ENCODE data around the gene NAIF1. TPM values are rescaled to one million over a fixed set of nuclear protein-coding genes. Genes with fewer than 3 reads are reported as not detected.
"Not testable (repeated sequence)": the region's sequence is repeated elsewhere in the genome, so short reads cannot be mapped to it uniquely, and the experiment has no call there.

The NAIF1 gene
- total and polyA plus RNA-seq, 9 donors = 7.4 to 10.0 (median 8.4) TPM

- Histone ChIP-seq H3K9me3 (replicated peaks; ENCODE audit: control insufficient read depth, low read depth, low read length) (no peaks in the 10 kb centered on the region), H3K36me3 (ENCODE audit: control insufficient read depth, insufficient read depth, low read length) (peaks cover 3% of the 10 kb centered on the region), H3K27me3 (ENCODE audit: control insufficient read depth, insufficient read depth, low read length) (no peaks in the 10 kb centered on the region), H3K27ac (ENCODE audit: low read length) (peak overlapping the region; percentile 88), H3K4me1 (ENCODE audit: control insufficient read depth, insufficient read depth, low read length) (peaks cover 40% of the 10 kb centered on the region), H3K4me3 (ENCODE audit: low read length) (no peak overlapping the region)
- 70% methylated on average over 2 of the region's 7 CpGs for WGBS (ENCODE audit: insufficient coverage)
- DNase-seq = peak; percentile 35
These were observed 15.0 kb upstream of the NAIF1 start for GRCh38 chr9:128082151-128082550.

- H3K4me1 ChIP-seq (ENCODE audit: control insufficient read depth, insufficient read depth, low read length) = peaks cover 40% of the 10 kb centered on the region
- H3K4me3 ChIP-seq (ENCODE audit: low read length) = no peak overlapping the region
- H3K27ac ChIP-seq (ENCODE audit: low read length) = peak overlapping the region; percentile 88
- peak; percentile 89 for DNase-seq
- H3K36me3 ChIP-seq (ENCODE audit: control insufficient read depth, insufficient read depth, low read length) = peaks cover 3% of the 10 kb centered on the region
- no CpG with 5 or more reads among the region's 3 CpGs for WGBS (ENCODE audit: insufficient coverage)
- no peaks in the 10 kb centered on the region for H3K27me3 ChIP-seq (ENCODE audit: control insufficient read depth, insufficient read depth, low read length)
- H3K9me3 ChIP-seq (replicated peaks; ENCODE audit: control insufficient read depth, low read depth, low read length) = no peaks in the 10 kb centered on the region
These were observed 13.9 kb upstream of the NAIF1 start for GRCh38 chr9:128081056-128081455.

GRCh38 chr9:128080206-128080605 lies 13.1 kb upstream of the NAIF1 start:
- peak overlapping the region; percentile 88 for H3K27ac ChIP-seq (ENCODE audit: low read length)

GRCh38 chr9:128078504-128079434 lies 11.6 kb upstream of the NAIF1 start:
- H3K4me3 ChIP-seq (ENCODE audit: low read length) = no peak overlapping the region
- DNase-seq = peak; percentile 63
- H3K27me3 ChIP-seq (ENCODE audit: control insufficient read depth, insufficient read depth, low read length) = no peaks in the 10 kb centered on the region
- peaks cover 3% of the 10 kb centered on the region for H3K36me3 ChIP-seq (ENCODE audit: control insufficient read depth, insufficient read depth, low read length)
- WGBS (ENCODE audit: insufficient coverage) = 78% methylated on average over 4 of the region's 11 CpGs
- H3K4me1 ChIP-seq (ENCODE audit: control insufficient read depth, insufficient read depth, low read length) = peaks cover 38% of the 10 kb centered on the region
- no peaks in the 10 kb centered on the region for H3K9me3 ChIP-seq (replicated peaks; ENCODE audit: control insufficient read depth, low read depth, low read length)
- peak overlapping the region; percentile 65 for H3K27ac ChIP-seq (ENCODE audit: low read length)

More at GRCh38 chr9:128080206-128080605, 13.1 kb upstream of the NAIF1 start:
- H3K9me3 ChIP-seq (replicated peaks; ENCODE audit: control insufficient read depth, low read depth, low read length) = no peaks in the 10 kb centered on the region
- peaks cover 3% of the 10 kb centered on the region for H3K36me3 ChIP-seq (ENCODE audit: control insufficient read depth, insufficient read depth, low read length)
- no peaks in the 10 kb centered on the region for H3K27me3 ChIP-seq (ENCODE audit: control insufficient read depth, insufficient read depth, low read length)
- no peak overlapping the region for H3K4me3 ChIP-seq (ENCODE audit: low read length)
- DNase-seq = no peak
- 100% methylated on average over 3 of the region's 5 CpGs for WGBS (ENCODE audit: insufficient coverage)
- H3K4me1 ChIP-seq (ENCODE audit: control insufficient read depth, insufficient read depth, low read length) = peaks cover 40% of the 10 kb centered on the region

GRCh38 chr9:128077847-128078503 lies 10.9 kb upstream of the NAIF1 start:
- no peak for DNase-seq
- H3K27me3 ChIP-seq (ENCODE audit: control insufficient read depth, insufficient read depth, low read length) = no peaks in the 10 kb centered on the region
- WGBS (ENCODE audit: insufficient coverage) = no CpG with 5 or more reads among the region's 7 CpGs
- H3K36me3 ChIP-seq (ENCODE audit: control insufficient read depth, insufficient read depth, low read length) = peaks cover 3% of the 10 kb centered on the region
- H3K4me1 ChIP-seq (ENCODE audit: control insufficient read depth, insufficient read depth, low read length) = peaks cover 43% of the 10 kb centered on the region
- no peak overlapping the region for H3K4me3 ChIP-seq (ENCODE audit: low read length)
- peak overlapping the region; percentile 65 for H3K27ac ChIP-seq (ENCODE audit: low read length)
- H3K9me3 ChIP-seq (replicated peaks; ENCODE audit: control insufficient read depth, low read depth, low read length) = no peaks in the 10 kb centered on the region

GRCh38 chr9:128073253-128073886 lies 6.2 kb upstream of the NAIF1 start:
- WGBS (ENCODE audit: insufficient coverage) = 100% methylated on average over 2 of the region's 7 CpGs
- no peaks in the 10 kb centered on the region for H3K27me3 ChIP-seq (ENCODE audit: control insufficient read depth, insufficient read depth, low read length)
- no peaks in the 10 kb centered on the region for H3K9me3 ChIP-seq (replicated peaks; ENCODE audit: control insufficient read depth, low read depth, low read length)
- DNase-seq = no peak
- H3K4me1 ChIP-seq (ENCODE audit: control insufficient read depth, insufficient read depth, low read length) = peaks cover 39% of the 10 kb centered on the region
- no peak overlapping the region for H3K4me3 ChIP-seq (ENCODE audit: low read length)
- peak overlapping the region; percentile 92 for H3K27ac ChIP-seq (ENCODE audit: low read length)
- no peaks in the 10 kb centered on the region for H3K36me3 ChIP-seq (ENCODE audit: control insufficient read depth, insufficient read depth, low read length)

- Histone ChIP-seq H3K27ac (ENCODE audit: low read length) (peak overlapping the region; percentile 92), H3K9me3 (replicated peaks; ENCODE audit: control insufficient read depth, low read depth, low read length) (no peaks in the 10 kb centered on the region), H3K36me3 (ENCODE audit: control insufficient read depth, insufficient read depth, low read length) (no peaks in the 10 kb centered on the region), H3K4me1 (ENCODE audit: control insufficient read depth, insufficient read depth, low read length) (peaks cover 35% of the 10 kb centered on the region), H3K27me3 (ENCODE audit: control insufficient read depth, insufficient read depth, low read length) (no peaks in the 10 kb centered on the region), H3K4me3 (ENCODE audit: low read length) (no peak overlapping the region)
- 18% methylated on average over 3 of the region's 5 CpGs for WGBS (ENCODE audit: insufficient coverage)
- DNase-seq = peak; percentile 92
These were observed 5.3 kb upstream of the NAIF1 start for GRCh38 chr9:128072144-128073021.

GRCh38 chr9:128071475-128071874 lies 4.4 kb upstream of the NAIF1 start:
- peak overlapping the region; percentile 92 for H3K27ac ChIP-seq (ENCODE audit: low read length)
- not testable (repeated sequence) for H3K9me3 ChIP-seq (replicated peaks; ENCODE audit: control insufficient read depth, low read depth, low read length); H3K27me3 ChIP-seq (ENCODE audit: control insufficient read depth, insufficient read depth, low read length); H3K36me3 ChIP-seq (ENCODE audit: control insufficient read depth, insufficient read depth, low read length); DNase-seq; H3K4me3 ChIP-seq (ENCODE audit: low read length)
- H3K4me1 ChIP-seq (ENCODE audit: control insufficient read depth, insufficient read depth, low read length) = peaks cover 40% of the 10 kb centered on the region
- 95% methylated on average over 7 of the region's 12 CpGs for WGBS (ENCODE audit: insufficient coverage)

- DNase-seq = no peak
- no peaks in the 10 kb centered on the region for H3K27me3 ChIP-seq (ENCODE audit: control insufficient read depth, insufficient read depth, low read length)
- no peaks in the 10 kb centered on the region for H3K9me3 ChIP-seq (replicated peaks; ENCODE audit: control insufficient read depth, low read depth, low read length)
- no peak overlapping the region for H3K4me3 ChIP-seq (ENCODE audit: low read length)
- H3K4me1 ChIP-seq (ENCODE audit: control insufficient read depth, insufficient read depth, low read length) = peaks cover 46% of the 10 kb centered on the region
- H3K27ac ChIP-seq (ENCODE audit: low read length) = peak overlapping the region; percentile 7
- no peaks in the 10 kb centered on the region for H3K36me3 ChIP-seq (ENCODE audit: control insufficient read depth, insufficient read depth, low read length)
- 47% methylated on average over 2 of the region's 7 CpGs for WGBS (ENCODE audit: insufficient coverage)
These were observed 3.8 kb upstream of the NAIF1 start for GRCh38 chr9:128070874-128071273.

Data from muscle of leg (tissue), 11 donors.